OCI-LY3 (cell line): ENCODE data around the gene LPCAT4.

Source experiments
- EZH2phosphoT487 ChIP-seq: fragments of 200-600 bp; shearing (Covaris generic); IDR thresholded peaks from 2 replicates; pipeline ENCODE4 v1.6.1; 2018; ENCODE audit warnings: antibody characterized with exemption, mixed run types, low read depth
- TF ChIP-seq, protein P1 (sequence below): fragments of 200-600, 300-600 bp; sonication (generic); IDR thresholded peaks from 2 replicates; pipeline ENCODE4 v1.5.1; 2014; ENCODE audit warnings: antibody characterized with exemption, low read length, low read depth

DNA sequence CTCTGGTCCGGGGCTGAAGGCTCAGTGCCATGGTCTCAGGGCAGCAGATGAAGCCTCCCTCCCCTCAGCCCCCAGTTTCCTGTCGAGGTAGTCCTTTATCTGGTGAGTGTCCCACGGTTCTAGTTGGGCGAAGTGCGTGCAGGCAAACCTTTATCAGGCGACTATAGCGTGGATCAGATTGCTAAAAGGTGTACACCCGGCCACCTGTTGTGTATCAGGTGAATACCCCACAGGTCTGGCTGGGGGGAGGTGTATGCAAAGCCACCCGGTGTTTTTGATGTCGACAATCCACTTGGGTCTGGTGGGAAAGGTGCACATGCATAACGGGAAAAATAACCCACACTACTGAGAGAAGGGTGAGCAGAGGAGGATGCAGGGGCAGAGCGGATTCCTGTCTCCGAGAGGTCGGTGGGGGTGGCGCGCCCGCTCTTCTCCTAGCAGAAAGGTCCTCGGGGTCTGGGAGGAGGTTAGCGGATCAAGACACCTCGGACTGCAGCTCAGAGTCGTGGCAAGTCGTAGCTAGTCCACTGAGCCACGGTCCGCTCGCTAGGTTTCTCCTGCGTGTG, 29.9 kb downstream of the LPCAT4 start:
- TF ChIP-seq, protein P1, sequence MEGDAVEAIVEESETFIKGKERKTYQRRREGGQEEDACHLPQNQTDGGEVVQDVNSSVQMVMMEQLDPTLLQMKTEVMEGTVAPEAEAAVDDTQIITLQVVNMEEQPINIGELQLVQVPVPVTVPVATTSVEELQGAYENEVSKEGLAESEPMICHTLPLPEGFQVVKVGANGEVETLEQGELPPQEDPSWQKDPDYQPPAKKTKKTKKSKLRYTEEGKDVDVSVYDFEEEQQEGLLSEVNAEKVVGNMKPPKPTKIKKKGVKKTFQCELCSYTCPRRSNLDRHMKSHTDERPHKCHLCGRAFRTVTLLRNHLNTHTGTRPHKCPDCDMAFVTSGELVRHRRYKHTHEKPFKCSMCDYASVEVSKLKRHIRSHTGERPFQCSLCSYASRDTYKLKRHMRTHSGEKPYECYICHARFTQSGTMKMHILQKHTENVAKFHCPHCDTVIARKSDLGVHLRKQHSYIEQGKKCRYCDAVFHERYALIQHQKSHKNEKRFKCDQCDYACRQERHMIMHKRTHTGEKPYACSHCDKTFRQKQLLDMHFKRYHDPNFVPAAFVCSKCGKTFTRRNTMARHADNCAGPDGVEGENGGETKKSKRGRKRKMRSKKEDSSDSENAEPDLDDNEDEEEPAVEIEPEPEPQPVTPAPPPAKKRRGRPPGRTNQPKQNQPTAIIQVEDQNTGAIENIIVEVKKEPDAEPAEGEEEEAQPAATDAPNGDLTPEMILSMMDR = no peak
- no peak for TF ChIP-seq EZH2phosphoT487
